ENCODE results near the gene PRICKLE4. TPM values are rescaled to one million over a fixed set of nuclear protein-coding genes. Genes with fewer than 3 reads are reported as not detected.

The PRICKLE4 gene
- total RNA-seq, 1 experiment from 2014 or later: 0.70 TPM

DNA sequence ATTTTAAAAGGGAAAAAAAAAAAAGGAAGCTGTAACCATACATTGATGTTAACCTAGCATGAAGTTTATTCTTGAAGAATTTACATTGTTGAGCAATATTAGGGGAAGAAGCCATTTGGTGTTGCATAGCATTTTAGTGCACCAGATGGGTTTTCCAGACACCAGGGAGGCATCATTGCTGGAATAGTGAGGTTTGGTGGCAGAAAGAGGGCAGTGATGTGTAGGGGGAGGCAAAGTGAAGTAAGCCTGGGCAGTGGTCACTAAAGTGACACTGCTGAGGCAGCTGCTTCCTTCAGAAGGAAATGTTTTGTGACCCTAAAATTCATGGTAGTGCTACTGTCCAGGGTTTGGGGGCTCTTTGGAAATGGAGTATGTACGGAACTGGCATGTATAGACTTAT is 9.5 kb downstream of the PRICKLE4 start:
- Mint-ChIP-seq H3K27me3 (ENCODE audit: low read depth) (peaks cover 13% of the 10 kb centered on the region), H3K9me3 (no peaks in the 10 kb centered on the region; a peak in 3 of 5 replicates), H3K4me1 (peaks cover 8% of the 10 kb centered on the region in 2 experiments), H3K36me3 (ENCODE audit: insufficient read depth in 1 of 3, low read depth in 3 of 3) (peaks cover 12 to 42% (median 28%) of the 10 kb centered on the region in 3 experiments), H3K27ac (no peak overlapping the region), H3K4me3 (no peak overlapping the region)
- Histone ChIP-seq H2AK5ac (ENCODE audit: insufficient read length, low read length) (no peak overlapping the region), H4K8ac (replicated peaks; ENCODE audit: insufficient read length, low read depth, low read length) (no peak overlapping the region), H3K23me2 (ENCODE audit: insufficient read length, low read depth, low read length, poor library complexity, severe bottlenecking) (peaks cover 8% of the 10 kb centered on the region), H3K4me1 (ENCODE audit: insufficient read depth, low read length) (no peaks in the 10 kb centered on the region), H3K4ac (ENCODE audit: low read depth, low read length) (no peak overlapping the region), H2BK5ac (ENCODE audit: insufficient read length, low read length) (no peak overlapping the region), H2AFZ (ENCODE audit: low read length) (no peak overlapping the region), H3K56ac (ENCODE audit: insufficient read length, low read depth, low read length) (no peak overlapping the region), H3K27ac (ENCODE audit: insufficient read length, low read depth, low read length) (no peak overlapping the region), H3K14ac (ENCODE audit: insufficient read depth, low read length) (no peak overlapping the region), H4K5ac (ENCODE audit: insufficient read length, low read depth, low read length) (no peak overlapping the region), H3K79me1 (ENCODE audit: insufficient read depth, low read depth, low read length, poor library complexity, severe bottlenecking) (no peaks in the 10 kb centered on the region), H3K27me3 (ENCODE audit: insufficient read depth, low read length) (peaks cover 8% of the 10 kb centered on the region; the same call in 1 of the 2 replicates), H2BK12ac (ENCODE audit: insufficient read length, low read depth, low read length) (no peak overlapping the region), H3K4me2 (ENCODE audit: insufficient read depth, insufficient read length, low read length) (no peak overlapping the region), H3K23ac (ENCODE audit: insufficient read length, low read depth, low read length) (no peak overlapping the region), H2BK120ac (ENCODE audit: low read depth, low read length, poor library complexity, severe bottlenecking) (no peak overlapping the region), H4K91ac (ENCODE audit: insufficient read length, low read depth, low read length) (no peak overlapping the region), H3K9ac (ENCODE audit: extremely low read depth, insufficient read length, low read length) (no peak overlapping the region), H2BK20ac (ENCODE audit: low read depth, low read length, poor library complexity, severe bottlenecking) (no peak overlapping the region), H3K79me2 (ENCODE audit: insufficient read depth, low read length) (peaks cover 2% of the 10 kb centered on the region; the same call in 1 of the 2 replicates), H3K18ac (ENCODE audit: insufficient read length, low read depth, low read length) (no peak overlapping the region), H4K20me1 (ENCODE audit: control insufficient read depth, insufficient read depth, insufficient read length) (no peaks in the 10 kb centered on the region), H3T11ph (ENCODE audit: low read length) (no peak overlapping the region), H3K9me3 (ENCODE audit: control insufficient read depth, low read depth, low read length) (no peaks in the 10 kb centered on the region), H2BK15ac (ENCODE audit: low read depth, low read length) (no peak overlapping the region)
- no CpG with 5 or more reads among the region's 1 CpG for WGBS (ENCODE audit: extremely low coverage, insufficient read length, low lambda C conversion rate)
- no peak for DNase-seq
- TF ChIP-seq, protein P1, sequence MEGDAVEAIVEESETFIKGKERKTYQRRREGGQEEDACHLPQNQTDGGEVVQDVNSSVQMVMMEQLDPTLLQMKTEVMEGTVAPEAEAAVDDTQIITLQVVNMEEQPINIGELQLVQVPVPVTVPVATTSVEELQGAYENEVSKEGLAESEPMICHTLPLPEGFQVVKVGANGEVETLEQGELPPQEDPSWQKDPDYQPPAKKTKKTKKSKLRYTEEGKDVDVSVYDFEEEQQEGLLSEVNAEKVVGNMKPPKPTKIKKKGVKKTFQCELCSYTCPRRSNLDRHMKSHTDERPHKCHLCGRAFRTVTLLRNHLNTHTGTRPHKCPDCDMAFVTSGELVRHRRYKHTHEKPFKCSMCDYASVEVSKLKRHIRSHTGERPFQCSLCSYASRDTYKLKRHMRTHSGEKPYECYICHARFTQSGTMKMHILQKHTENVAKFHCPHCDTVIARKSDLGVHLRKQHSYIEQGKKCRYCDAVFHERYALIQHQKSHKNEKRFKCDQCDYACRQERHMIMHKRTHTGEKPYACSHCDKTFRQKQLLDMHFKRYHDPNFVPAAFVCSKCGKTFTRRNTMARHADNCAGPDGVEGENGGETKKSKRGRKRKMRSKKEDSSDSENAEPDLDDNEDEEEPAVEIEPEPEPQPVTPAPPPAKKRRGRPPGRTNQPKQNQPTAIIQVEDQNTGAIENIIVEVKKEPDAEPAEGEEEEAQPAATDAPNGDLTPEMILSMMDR (conservative IDR thresholded peaks at IDR 0.05): no peak
